Measurements from ENCODE around the gene GLRX.

The GLRX gene

DNA sequence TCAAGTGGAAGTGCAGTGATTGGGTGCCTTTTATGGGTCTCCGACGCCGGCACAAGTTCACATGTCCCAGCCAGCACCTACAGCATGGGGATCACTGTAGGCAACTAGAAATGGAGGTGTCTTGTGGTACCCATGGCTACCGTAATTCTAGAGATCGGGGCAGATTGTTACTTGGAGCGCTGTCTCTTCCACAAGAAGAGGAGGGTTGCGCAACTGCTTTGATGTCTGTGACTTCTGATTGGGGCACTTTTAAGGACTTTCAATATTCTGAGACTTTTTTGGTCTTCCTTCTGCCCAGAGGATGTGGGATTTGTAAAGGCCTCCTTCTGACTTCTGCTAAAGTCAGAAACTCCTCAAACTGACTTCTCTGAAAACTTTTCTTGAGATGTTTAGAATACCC, 41.9 kb downstream of the GLRX start:
- H3K9ac ChIP-seq (ENCODE audit: low read depth, low read length), result no peak overlapping the region
- H3K4me3 ChIP-seq (ENCODE audit: low read depth, low read length), result no peak overlapping the region
- no peaks in the 10 kb centered on the region for H3K27me3 ChIP-seq (ENCODE audit: control insufficient read depth, insufficient read depth, low read length)
- no peaks in the 10 kb centered on the region for H3K4me1 ChIP-seq (ENCODE audit: control insufficient read depth, insufficient read depth, low read length)
- H3K36me3 ChIP-seq (ENCODE audit: control insufficient read depth, insufficient read depth, low read length), result no peaks in the 10 kb centered on the region
- H3K9me3 ChIP-seq (ENCODE audit: control insufficient read depth, insufficient read depth, low read length), result no peaks in the 10 kb centered on the region

DNA sequence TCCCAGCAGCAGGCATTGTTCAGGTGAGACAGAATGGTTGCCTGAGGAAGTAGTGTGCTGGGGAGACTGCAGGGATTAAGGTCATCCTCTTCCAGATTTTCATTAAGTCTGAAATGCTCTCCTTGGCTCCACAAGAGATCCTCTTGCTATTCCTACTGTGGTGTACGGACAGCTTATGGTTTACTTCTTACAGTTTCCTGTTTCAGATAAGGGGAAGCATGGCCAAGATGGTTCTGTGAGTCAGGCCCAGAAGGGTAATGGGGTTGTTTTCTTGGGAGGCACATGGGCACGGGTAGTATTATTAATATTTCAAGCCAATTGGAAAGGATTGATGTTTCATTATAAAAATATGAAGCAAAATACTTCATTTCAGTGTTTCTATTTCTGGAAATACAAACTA, 42.9 kb downstream of the GLRX start:
- no peaks in the 10 kb centered on the region for H3K27me3 ChIP-seq (ENCODE audit: control insufficient read depth, insufficient read depth, low read length)
- no peaks in the 10 kb centered on the region for H3K4me1 ChIP-seq (ENCODE audit: control insufficient read depth, insufficient read depth, low read length)
- no peak overlapping the region for H3K4me3 ChIP-seq (ENCODE audit: low read depth, low read length)
- no peaks in the 10 kb centered on the region for H3K9me3 ChIP-seq (ENCODE audit: control insufficient read depth, insufficient read depth, low read length)
- H3K36me3 ChIP-seq (ENCODE audit: control insufficient read depth, insufficient read depth, low read length), result no peaks in the 10 kb centered on the region
- no peak overlapping the region for H3K9ac ChIP-seq (ENCODE audit: low read depth, low read length)

DNA sequence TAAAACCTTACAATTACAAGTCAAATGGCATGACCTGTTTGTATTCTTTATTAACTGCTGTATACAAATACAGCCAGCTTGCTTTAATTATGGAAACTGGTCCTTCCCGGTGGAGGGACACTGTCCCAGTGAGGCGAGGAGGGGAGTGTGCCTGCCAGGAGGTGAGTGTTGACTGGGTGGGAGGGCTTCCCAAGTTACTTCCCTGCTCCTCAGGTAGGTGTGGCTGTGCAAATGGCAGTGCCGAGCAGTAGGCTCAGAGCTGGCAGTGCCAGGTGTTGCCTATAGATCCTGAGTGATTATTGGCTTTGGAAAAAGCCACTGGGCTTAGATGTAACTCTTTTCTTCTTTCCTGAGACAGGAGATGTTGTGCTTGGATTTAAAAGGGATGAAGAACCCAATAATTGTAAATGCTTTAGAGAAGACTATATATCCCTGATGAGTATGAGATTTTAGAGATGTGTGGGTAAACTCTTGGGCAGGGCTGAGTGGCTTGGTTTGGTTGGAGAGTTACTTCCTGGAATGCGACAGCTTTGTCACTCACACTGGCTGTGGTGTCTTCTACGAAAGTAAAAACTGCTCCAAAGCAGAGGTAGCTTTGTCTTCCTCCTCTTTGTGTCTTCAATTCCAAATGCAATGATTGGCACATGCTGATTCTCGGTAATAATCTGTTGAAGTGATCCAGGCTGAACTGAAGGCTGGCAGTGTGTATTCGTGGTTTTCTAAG, 43.7 kb downstream of the GLRX start:
- no peak overlapping the region for H3K4me3 ChIP-seq (ENCODE audit: low read depth, low read length)
- no peak overlapping the region for H3K9ac ChIP-seq (ENCODE audit: low read depth, low read length)

DNA sequence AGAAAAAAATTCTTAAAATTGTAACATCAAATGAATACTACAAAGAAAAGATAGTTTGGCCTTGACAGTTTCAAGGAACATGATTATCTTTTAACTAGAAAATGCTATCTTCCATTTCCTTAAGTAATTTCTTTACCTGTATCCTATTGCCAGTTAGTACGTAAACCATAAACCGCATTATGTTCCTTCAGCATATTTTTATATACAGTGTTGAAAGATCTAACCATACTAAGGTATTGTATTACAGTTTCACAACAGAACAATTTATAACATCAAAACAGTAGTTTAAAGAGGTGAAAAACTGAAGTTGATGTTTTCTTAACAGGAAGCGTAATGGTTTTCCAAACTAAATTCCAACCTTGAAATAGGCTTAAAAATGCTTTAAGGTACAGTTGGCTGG, 45.1 kb downstream of the GLRX start:
- Histone ChIP-seq H3K9ac (ENCODE audit: low read depth, low read length) (no peak overlapping the region), H3K4me3 (ENCODE audit: low read depth, low read length) (no peak overlapping the region), H3K4me1 (ENCODE audit: control insufficient read depth, insufficient read depth, low read length) (no peaks in the 10 kb centered on the region), H3K36me3 (ENCODE audit: control insufficient read depth, insufficient read depth, low read length) (no peaks in the 10 kb centered on the region), H3K27me3 (ENCODE audit: control insufficient read depth, insufficient read depth, low read length) (no peaks in the 10 kb centered on the region), H3K9me3 (ENCODE audit: control insufficient read depth, insufficient read depth, low read length) (no peaks in the 10 kb centered on the region)

More for the DNA sequence above, 43.7 kb downstream of the GLRX start:
- Histone ChIP-seq H3K36me3 (ENCODE audit: control insufficient read depth, insufficient read depth, low read length) (no peaks in the 10 kb centered on the region), H3K9me3 (ENCODE audit: control insufficient read depth, insufficient read depth, low read length) (no peaks in the 10 kb centered on the region), H3K4me1 (ENCODE audit: control insufficient read depth, insufficient read depth, low read length) (no peaks in the 10 kb centered on the region), H3K27me3 (ENCODE audit: control insufficient read depth, insufficient read depth, low read length) (no peaks in the 10 kb centered on the region)

DNA sequence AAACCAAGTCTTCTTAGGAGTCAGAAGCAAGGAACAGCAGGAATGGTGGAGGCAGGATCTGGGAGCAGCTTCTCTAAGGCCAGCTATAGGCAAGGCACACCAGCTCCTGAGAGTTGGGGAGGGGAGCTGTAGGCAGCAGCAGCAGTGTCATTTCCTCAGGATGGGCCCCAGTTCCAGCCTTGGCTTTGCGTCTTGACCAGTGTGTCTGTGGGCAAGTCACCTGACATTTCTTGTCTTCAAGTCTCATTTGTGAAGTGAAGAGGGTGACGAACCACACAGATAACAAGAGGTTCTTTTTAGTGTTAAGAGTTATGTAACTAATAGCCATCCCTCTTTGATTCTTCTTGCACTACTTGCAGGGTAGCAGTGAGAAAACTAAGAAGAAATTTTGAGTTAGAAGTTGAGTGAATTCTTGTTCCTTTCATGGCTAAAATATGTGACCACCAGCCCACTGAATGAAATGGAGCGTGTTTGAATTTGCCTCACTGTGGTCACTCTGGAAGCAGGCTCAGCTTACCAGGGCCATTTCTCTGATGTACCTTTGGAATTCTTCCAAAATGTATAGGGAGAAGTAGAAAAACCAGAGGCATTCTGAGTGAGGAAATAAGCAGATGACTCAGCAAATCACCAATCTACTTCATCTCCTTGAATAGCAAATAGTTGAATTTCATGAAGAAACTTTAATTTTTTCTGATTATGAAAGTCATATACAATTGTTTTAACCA, 49.0 kb downstream of the GLRX start:
- H3K27me3 ChIP-seq (ENCODE audit: control insufficient read depth, insufficient read depth, low read length), result no peaks in the 10 kb centered on the region
- H3K9ac ChIP-seq (ENCODE audit: low read depth, low read length), result no peak overlapping the region
- no peaks in the 10 kb centered on the region for H3K36me3 ChIP-seq (ENCODE audit: control insufficient read depth, insufficient read depth, low read length)
- H3K9me3 ChIP-seq (ENCODE audit: control insufficient read depth, insufficient read depth, low read length), result no peaks in the 10 kb centered on the region
- no peaks in the 10 kb centered on the region for H3K4me1 ChIP-seq (ENCODE audit: control insufficient read depth, insufficient read depth, low read length)
- H3K4me3 ChIP-seq (ENCODE audit: low read depth, low read length), result no peak overlapping the region

DNA sequence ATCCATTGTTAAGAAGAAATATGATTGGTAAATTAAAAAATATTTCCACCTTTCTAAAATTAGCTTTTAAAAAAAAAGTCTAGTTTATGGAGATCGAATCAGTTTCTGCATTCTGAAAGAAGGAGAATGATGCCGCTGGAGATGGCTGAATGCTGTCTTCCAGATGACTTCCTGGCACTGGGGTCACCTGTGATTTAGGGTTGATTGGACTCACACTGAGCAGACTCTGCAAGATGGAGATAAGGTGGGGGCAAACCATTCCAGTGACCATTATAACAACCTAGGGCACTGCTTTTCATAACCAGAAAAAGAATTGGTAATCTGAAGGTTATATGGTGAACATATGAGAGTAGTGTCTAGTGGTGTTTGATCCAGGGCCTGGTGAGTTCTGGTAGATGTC, 50.6 kb downstream of the GLRX start:
- no peak overlapping the region for H3K4me3 ChIP-seq (ENCODE audit: low read depth, low read length)
- H3K9me3 ChIP-seq (ENCODE audit: control insufficient read depth, insufficient read depth, low read length), result no peaks in the 10 kb centered on the region
- H3K4me1 ChIP-seq (ENCODE audit: control insufficient read depth, insufficient read depth, low read length), result no peaks in the 10 kb centered on the region
- H3K9ac ChIP-seq (ENCODE audit: low read depth, low read length), result no peak overlapping the region
- no peaks in the 10 kb centered on the region for H3K27me3 ChIP-seq (ENCODE audit: control insufficient read depth, insufficient read depth, low read length)
- no peaks in the 10 kb centered on the region for H3K36me3 ChIP-seq (ENCODE audit: control insufficient read depth, insufficient read depth, low read length)

DNA sequence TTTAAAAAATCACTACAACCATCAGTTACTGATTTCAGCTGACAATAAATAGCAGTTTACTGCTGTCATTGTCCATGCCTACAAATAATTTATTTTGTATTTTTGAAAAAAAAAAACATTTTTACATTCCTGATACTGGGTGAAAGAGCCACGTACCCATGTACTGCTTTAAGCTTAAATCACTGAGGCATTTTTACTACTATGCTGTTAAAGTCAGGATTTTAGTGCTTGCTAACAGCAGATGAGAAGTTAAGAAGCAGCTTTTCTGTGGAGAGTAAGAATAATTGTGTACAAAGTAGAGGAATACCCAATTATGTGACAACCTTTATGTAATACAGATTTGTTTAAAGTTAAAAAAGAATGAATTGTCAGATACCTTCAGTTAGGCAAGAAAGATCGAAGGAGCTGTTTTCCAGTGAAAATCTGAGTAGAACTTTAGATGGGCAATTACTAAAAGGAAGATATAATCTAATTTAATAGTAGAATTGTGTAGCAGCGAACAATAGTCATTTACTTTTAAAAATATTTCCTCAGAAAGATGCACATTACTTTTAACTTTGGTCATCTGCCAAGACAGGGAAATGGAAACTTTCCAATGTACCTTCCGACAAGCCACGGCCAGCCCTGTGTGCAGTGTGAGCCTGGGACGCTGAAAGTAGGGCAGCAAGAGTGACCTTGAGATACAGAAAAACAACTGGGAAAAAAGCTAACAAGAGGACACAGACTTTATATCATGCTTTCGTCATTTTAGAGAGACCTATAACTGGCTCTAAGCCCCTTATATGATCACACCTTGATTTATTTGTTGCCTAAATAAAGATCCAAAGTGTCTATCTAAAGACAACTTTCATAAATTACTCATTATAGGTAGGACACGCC, 51.5 kb downstream of the GLRX start:
- H3K27me3 ChIP-seq (ENCODE audit: control insufficient read depth, insufficient read depth, low read length), result no peaks in the 10 kb centered on the region
- no peaks in the 10 kb centered on the region for H3K9me3 ChIP-seq (ENCODE audit: control insufficient read depth, insufficient read depth, low read length)
- no peak overlapping the region for H3K9ac ChIP-seq (ENCODE audit: low read depth, low read length)
- H3K36me3 ChIP-seq (ENCODE audit: control insufficient read depth, insufficient read depth, low read length), result no peaks in the 10 kb centered on the region
- no peaks in the 10 kb centered on the region for H3K4me1 ChIP-seq (ENCODE audit: control insufficient read depth, insufficient read depth, low read length)
- H3K4me3 ChIP-seq (ENCODE audit: low read depth, low read length), result no peak overlapping the region

DNA sequence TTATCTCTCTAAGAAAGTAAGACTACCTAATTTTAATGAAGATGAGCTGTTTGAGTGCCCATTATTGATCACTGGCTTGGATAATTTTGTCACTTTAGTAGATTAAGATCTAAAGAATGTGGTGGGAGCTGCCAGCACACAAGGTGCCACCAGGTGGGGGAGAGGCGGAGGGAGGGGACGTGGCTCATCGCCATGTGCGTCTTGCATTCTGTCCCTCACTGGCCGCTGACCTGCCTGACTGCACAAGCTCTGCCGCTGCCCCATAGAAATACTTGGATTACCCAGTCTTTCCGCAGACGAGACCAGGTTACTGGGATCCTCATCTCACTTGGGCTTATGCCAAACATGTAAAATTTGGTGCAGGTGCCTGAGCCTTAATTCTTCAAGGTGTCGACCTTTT, 53.8 kb downstream of the GLRX start:
- no peaks in the 10 kb centered on the region for H3K36me3 ChIP-seq (ENCODE audit: control insufficient read depth, insufficient read depth, low read length)
- no peak overlapping the region for H3K9ac ChIP-seq (ENCODE audit: low read depth, low read length)
- H3K4me1 ChIP-seq (ENCODE audit: control insufficient read depth, insufficient read depth, low read length), result no peaks in the 10 kb centered on the region
- no peaks in the 10 kb centered on the region for H3K27me3 ChIP-seq (ENCODE audit: control insufficient read depth, insufficient read depth, low read length)
- H3K4me3 ChIP-seq (ENCODE audit: low read depth, low read length), result no peak overlapping the region
- no peaks in the 10 kb centered on the region for H3K9me3 ChIP-seq (ENCODE audit: control insufficient read depth, insufficient read depth, low read length)

DNA sequence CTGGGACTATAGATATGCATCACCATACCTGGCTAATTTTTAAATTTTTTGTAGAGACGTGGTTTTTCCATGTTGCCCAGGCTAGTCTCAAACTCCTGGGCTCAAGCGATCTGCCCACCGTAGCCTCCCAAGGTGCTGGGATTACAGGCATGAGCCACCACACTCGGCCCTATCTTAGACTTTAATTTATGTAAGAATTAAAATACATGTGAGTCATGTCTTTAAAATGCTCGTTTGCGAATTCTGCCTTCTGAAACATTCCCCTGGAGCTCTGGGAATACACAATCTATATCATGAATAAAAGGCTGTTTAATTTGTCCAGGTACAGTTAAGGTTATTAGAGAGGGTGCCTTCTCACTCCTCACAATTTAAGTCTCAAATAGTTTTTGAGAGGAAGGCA, 58.6 kb downstream of the GLRX start:
- Histone ChIP-seq H3K27me3 (ENCODE audit: control insufficient read depth, insufficient read depth, low read length) (no peaks in the 10 kb centered on the region), H3K9me3 (ENCODE audit: control insufficient read depth, insufficient read depth, low read length) (no peaks in the 10 kb centered on the region), H3K4me1 (ENCODE audit: control insufficient read depth, insufficient read depth, low read length) (no peaks in the 10 kb centered on the region), H3K4me3 (ENCODE audit: low read depth, low read length) (no peak overlapping the region), H3K36me3 (ENCODE audit: control insufficient read depth, insufficient read depth, low read length) (no peaks in the 10 kb centered on the region), H3K9ac (ENCODE audit: low read depth, low read length) (no peak overlapping the region)
